ENCODE measurements around the gene OR5D16.
"Not testable (repeated sequence)": the region's sequence is repeated elsewhere in the genome, so short reads cannot be mapped to it uniquely, and the experiment has no call there.

The OR5D16 gene

GRCh38 chr11:55838452-55838851, at the start of gene OR5D16:
OR5D16 (plus strand) TSS chr11:55838752; CDS start chr11:55838752, 0 bp downstream.
- DNase-seq (ENCODE audit: low read depth): no peak

DNA sequence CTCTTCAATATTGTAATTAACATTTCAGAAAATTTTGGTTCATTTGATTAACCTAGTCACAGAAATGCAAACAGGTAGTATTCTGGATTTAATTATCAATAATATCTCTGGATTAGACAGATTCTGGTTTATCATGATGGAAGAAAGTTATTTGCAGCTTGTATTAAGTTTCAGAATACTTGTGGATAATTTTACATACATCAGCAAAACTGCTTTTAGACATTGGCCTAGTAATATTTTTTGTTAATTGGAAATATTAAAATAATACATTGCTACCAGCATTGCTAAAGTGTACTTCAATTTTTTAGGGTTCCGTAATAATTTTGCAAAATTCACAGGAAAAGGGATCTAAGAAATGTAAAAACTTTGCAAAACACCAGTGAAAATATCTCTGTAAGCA, 46.9 kb upstream of the OR5D16 start:
- DNase-seq (ENCODE audit: low read depth): no peak

DNA sequence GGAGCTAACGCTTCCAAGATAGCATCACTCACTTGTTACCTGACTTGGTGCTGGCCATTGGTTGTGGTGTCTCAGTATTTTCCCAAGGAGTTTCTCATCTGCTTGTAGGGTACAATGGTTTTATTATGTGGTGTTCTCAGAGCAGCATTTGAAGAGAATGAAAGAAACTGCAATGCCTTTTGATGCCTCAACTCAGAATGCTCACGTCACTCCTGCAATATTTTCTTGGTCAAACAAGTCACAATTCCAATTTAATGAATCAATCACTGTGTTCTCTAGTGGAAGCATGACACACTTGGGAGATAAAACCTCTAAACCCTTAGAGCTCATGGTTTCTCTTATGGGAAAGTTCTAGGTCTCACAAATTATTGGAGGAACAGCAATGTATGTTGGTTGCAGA, 45.2 kb upstream of the OR5D16 start:
- DNase-seq (ENCODE audit: low read depth): no peak

DNA sequence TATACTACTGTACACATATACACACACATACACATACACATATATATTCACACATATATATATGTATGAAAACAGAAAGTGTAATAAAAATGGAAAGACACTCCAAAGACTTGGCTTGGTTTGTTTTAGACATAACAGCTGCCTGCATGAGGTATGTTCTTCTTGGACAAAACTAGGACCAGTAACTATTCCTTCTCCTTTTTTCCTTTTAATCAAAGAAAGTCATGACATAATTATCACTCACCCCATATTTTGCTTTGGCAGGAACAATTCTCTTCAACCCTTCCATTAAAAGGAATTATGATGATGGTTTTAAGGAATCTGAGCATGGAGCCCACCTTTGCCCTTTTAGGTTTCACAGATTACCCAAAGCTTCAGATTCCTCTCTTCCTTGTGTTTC, 43.3 kb upstream of the OR5D16 start, which contains the start of gene OR5D14:
Gene OR5D14 (plus strand): TSS at position 301 of the 400 bp plus-strand sequence. CDS start 0 bp downstream, at position 301.
- DNase-seq (ENCODE audit: low read depth): no peak

DNA sequence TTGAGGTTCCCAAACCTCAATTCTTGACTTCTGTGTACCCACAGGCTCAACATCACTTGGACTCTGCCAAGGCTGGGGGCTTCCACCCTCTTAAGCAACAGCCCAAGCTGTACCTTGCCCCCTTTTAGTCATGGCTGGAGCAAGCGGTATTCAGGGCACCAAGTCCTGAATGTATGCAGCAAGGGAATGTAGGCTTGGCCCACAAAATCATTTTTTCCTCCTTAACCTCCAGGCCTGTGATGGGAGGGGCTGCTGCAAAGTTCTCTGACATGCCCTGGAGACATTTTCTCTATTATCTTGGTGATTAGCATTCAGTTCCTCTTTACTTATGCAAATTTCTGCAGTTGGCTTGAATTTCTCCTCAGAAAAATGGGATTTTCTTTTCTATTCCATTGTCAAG, 32.3 kb upstream of the OR5D16 start:
- DNase-seq (ENCODE audit: low read depth): no peak

GRCh38 chr11:55811067-55811466, 27.5 kb upstream of the OR5D16 start, which contains the start of gene OR5L1:
OR5L1 (plus strand) TSS chr11:55811367; CDS start chr11:55811467, 100 bp downstream.
- no peak for DNase-seq (ENCODE audit: low read depth)

DNA sequence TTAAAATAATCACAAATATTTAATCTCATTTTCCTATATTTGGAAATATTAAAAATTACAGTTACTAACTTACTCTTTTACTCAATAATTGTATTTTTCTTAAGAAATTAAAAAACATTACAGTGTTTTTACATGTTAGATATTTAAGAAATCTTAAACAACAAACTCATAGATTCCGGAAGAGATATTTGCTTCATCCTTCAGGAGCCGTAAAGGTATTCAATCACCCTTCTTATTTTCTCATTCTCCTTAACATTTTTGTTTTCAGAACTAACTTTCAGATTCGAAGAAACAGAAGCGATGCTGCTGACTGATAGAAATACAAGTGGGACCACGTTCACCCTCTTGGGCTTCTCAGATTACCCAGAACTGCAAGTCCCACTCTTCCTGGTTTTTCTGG, 19.2 kb upstream of the OR5D16 start, which contains the start of gene OR5D18:
Gene OR5D18 (plus strand): TSS at position 301 of the 400 bp plus-strand sequence. CDS start 0 bp downstream, at position 301.
- DNase-seq (ENCODE audit: low read depth): no peak

DNA sequence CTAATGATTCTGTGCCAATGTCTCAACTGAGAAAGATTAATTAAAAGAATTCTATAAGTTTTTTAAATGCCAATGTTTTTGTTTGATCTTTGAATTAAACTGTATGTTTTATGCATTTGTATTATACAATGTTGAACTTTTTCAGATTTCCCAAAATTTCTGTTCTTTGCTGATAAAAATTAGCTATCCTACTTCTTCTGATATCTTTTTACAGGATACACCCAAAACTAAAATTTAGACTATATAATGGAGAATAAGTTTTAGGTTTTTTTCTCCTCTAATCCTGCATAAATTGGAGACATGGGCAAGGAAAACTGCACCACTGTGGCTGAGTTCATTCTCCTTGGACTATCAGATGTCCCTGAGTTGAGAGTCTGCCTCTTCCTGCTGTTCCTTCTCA, 11.6 kb upstream of the OR5D16 start, which contains the start of gene OR5L2:
Gene OR5L2 (plus strand): TSS at position 301 of the 400 bp plus-strand sequence. CDS start 0 bp downstream, at position 301.
- no peak for DNase-seq (ENCODE audit: low read depth)

DNA sequence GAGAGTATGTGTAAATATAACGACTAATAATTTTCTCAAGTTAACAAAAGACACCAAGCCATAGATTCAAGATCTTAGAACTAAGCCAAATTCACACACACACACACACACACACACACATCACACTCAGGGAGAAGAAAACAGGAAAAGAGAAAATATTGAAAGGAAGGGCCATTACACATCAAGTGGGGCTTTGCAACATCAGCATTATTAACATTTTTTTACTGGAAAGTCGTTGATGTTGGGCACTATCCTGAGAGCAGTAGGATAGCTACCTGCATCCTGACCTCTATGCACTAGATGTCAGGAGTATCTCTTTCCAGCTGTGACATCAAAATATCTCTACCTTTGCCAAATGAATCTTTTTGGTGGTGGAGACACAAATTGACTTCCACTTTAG, 8.9 kb downstream of the OR5D16 start:
- no peak for DNase-seq (ENCODE audit: low read depth)

GRCh38 chr11:55849037-55849436, 10.5 kb downstream of the OR5D16 start:
- no peak for DNase-seq (ENCODE audit: low read depth)

DNA sequence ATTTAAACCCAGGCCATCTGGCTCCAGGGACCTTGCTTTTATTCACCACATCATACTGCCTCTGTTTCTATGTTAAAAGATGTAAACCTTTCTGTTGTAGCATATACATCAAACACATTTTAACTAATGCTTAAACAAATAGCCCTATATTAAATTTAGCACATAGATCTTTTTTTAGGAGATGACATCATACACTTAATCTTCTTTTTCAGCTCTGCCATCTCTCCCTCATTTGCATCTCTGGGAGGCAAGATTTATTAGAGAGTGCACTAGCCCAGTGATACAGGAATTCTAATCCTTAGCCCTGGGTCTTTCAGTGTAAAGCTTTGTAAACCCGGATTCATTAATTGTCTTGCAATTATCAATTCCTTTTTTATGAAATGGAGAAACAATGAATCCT, 13.6 kb downstream of the OR5D16 start:
- DNase-seq (ENCODE audit: low read depth): no peak

DNA sequence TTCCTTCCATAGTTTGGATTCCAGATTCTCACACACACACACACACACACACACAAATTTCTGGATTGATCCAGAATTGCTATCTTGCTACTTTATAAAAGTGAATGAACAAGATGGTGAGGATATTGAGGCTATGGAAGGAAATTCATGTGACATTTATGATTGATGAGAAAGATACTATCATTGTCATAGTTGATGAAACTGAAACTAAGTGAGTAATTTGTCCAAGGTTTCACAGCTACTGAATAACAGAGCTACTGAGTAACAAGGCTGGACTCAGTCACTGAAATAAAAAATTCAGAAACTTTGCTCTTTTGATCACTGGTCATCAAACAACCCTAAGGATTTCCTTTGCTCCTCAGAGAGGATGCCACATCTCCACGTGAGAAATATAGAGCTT, 16.2 kb downstream of the OR5D16 start:
- DNase-seq (ENCODE audit: low read depth): no peak

DNA sequence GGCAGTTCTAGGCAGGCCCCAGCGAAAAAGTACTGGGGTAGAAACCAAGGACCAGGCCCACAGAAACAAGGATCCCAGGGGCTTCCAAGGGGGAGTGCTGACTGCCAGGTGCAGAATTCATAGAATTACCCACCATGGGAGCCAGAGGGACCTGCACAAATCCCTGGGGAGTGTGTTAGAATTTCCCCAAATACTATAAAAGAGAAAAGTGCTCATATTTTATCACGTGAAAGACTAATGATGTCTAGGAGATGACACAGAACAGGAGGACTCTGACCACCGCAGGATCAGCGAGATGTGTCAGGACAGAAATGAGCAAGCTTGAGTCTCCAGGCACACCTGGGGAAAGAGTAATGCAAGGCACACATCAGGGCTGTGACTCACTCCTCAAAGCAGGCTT, 28.8 kb downstream of the OR5D16 start:
- not testable (repeated sequence) for DNase-seq (ENCODE audit: low read depth)

GRCh38 chr11:55872731-55873130, 34.2 kb downstream of the OR5D16 start:
- not testable (repeated sequence) for DNase-seq (ENCODE audit: low read depth)

DNA sequence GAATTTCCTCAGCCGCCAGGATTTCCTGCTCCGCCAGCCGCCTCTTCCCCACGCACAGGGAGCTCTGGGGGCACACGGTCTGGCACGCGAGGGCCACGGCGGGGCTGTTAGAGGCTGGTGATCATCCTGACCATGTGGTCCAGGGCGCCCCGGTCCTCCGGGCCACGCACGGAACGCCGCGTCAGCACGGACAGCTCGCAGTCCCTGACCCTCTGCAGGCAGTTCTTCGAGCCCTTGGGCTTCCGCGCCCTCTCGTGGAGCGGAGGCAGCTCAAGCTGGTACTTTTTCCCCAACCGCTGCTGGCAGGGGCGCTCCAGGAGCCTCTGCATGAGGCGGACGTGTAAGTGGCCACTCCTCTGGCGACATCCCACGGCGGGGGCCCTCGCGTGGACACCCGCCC, 34.6 kb downstream of the OR5D16 start:
- DNase-seq (ENCODE audit: low read depth): not testable (repeated sequence)

GRCh38 chr11:55882997-55883396, 44.4 kb downstream of the OR5D16 start, which contains the start of gene TRIM51:
TRIM51 (plus strand) TSS chr11:55883297; CDS start chr11:55885429, 2,132 bp downstream.
- not testable (repeated sequence) for DNase-seq (ENCODE audit: low read depth)

DNA sequence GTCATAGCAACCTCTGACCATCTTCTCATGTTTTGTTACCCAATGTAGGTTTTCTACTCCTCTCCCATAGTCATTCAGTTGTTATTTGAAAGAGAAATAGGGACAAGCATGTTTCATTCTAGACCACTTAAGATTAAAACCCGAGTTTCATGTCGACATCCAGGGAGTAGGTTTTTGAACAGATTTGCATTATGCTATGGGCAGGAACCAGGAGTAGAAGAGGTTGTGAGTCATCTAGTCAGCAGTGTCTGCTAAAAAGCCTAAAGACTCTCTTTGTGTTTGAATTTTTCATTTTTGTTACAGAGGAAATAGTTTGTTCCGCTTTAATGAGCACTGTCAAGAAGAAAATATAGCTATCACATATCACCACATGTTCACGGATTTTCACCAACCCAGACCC, 46.4 kb downstream of the OR5D16 start:
- not testable (repeated sequence) for DNase-seq (ENCODE audit: low read depth)

GRCh38 chr11:55885481-55885880, 46.9 kb downstream of the OR5D16 start:
- DNase-seq (ENCODE audit: low read depth): not testable (repeated sequence)
